ENCODE measurements around the gene IGF2R.
"Not testable (repeated sequence)": the region's sequence is repeated elsewhere in the genome, so short reads cannot be mapped to it uniquely, and the experiment has no call there.

IGF2R gene

DNA sequence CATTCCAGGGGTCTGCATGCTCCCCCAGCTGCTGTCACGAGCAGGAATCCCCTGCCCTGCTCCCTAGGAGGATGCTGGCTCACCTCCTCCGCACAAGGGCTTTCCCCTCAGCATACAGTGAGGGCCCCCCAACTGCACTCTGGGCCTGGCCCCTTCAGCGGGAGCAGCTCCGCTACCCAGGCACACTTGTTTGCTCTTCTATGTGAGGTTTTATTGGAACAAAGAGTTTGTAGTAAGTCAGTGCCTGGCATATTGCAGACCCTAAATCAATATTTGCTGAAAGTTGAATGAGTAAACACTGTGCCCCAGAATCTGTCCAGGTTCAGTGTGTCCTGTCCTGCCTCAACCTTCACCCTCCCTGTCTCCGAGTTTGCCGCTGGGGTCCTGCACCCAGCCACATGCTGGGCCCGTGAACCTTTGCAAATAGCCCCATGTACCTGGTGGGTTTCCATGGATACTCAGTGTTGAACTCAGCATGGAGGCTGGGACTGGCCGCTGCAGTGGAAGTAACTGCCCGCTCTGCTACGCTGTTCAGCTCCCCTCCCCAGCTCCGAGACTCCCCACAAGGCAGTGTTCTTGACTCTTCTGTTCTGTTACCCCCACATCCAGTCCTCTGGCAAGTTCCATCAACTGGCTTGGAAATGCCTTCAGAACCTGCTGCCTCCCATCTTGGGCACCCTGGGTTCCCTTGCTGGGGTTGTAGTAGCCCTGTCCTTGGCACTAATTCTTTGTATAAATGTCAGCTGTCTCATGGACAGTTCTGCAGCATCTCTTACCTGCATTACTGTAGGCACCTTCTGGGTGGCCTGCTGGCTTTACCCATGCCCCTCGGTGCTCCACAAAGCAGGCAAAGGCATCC lies 168.5 kb downstream of the IGF2R start:
- no peak for DNase-seq (ENCODE audit: low read depth)
- no peak overlapping the region for H3K4me3 ChIP-seq (ENCODE audit: low read depth, low read length)
- TF ChIP-seq, protein P1, sequence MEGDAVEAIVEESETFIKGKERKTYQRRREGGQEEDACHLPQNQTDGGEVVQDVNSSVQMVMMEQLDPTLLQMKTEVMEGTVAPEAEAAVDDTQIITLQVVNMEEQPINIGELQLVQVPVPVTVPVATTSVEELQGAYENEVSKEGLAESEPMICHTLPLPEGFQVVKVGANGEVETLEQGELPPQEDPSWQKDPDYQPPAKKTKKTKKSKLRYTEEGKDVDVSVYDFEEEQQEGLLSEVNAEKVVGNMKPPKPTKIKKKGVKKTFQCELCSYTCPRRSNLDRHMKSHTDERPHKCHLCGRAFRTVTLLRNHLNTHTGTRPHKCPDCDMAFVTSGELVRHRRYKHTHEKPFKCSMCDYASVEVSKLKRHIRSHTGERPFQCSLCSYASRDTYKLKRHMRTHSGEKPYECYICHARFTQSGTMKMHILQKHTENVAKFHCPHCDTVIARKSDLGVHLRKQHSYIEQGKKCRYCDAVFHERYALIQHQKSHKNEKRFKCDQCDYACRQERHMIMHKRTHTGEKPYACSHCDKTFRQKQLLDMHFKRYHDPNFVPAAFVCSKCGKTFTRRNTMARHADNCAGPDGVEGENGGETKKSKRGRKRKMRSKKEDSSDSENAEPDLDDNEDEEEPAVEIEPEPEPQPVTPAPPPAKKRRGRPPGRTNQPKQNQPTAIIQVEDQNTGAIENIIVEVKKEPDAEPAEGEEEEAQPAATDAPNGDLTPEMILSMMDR (conservative IDR thresholded peaks at IDR 0.05; ENCODE audit: low read depth, low read length), result no peak

DNA sequence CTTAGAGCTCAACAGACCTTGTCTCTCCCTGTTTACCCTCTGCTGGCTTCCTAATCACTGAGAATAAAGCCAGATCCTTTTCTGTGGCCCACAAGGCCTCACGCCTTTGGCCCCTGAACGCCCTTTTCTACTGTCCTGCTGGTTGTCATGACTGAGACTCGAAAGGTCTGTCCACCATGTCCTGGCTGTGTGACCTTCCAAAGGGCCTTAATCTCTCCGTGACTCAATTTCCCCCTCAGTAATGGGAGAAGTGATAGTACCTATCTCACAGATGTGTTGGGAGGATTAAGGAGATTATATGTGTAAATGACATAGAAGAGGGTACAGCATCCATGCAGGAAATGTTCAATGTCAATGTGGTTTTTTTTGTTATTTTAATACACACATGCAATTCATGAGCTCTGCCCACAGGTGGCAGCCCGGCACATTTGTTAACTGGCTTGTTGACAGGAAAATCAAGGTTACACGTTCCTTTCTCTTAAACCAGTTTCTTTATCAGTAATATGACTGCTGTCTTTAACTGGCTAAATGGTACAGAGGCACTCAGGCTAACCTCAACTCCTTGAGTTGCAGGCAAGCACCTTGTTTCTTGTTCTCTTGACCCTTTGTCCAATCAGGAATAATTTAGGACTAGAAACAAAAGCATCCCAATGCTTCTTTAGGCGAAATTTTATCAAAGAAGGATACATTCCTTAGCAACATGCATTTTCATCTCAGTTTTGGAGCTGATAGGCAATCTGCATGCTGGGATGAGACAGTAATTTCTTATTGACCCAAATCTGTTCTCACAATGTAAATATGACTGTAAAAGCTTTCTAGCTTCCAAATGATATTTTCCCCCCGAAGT lies 169.3 kb downstream of the IGF2R start:
- no peak overlapping the region for H3K4me3 ChIP-seq (ENCODE audit: low read depth, low read length)
- TF ChIP-seq, protein P1 (conservative IDR thresholded peaks at IDR 0.05; ENCODE audit: low read depth, low read length), result peak; percentile 86
- DNase-seq (ENCODE audit: low read depth), result peak; percentile 83

DNA sequence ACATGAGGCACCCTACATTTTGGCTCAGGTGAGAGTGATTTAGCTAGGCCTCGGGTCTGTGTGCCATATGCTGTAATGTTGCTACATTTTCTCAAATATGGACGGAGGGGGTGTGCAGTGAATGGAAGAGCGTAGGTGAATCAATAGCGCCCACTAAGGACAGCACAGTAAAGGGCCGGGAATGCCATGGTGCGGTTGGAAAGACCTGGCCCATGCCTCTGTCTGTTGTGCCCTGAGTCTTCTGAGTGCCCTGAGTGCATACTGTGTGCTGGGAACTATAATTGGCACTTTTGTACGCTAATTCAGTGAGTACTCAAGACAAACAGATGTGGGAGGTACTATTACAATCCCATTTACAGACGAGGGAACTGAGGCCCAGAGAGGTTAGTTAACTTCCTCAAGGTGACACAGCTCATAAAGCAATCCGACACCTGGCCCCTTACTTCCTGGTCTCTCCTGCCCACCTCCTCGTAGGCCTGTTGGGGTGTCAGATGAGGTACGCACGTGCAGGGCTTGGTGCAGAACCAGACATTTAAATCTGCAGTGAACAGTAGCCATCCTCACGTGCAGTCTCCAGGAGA lies 170.0 kb downstream of the IGF2R start:
- TF ChIP-seq, protein P1 (conservative IDR thresholded peaks at IDR 0.05; ENCODE audit: low read depth, low read length), result no peak
- no peak overlapping the region for H3K4me3 ChIP-seq (ENCODE audit: low read depth, low read length)
- DNase-seq (ENCODE audit: low read depth), result no peak

DNA sequence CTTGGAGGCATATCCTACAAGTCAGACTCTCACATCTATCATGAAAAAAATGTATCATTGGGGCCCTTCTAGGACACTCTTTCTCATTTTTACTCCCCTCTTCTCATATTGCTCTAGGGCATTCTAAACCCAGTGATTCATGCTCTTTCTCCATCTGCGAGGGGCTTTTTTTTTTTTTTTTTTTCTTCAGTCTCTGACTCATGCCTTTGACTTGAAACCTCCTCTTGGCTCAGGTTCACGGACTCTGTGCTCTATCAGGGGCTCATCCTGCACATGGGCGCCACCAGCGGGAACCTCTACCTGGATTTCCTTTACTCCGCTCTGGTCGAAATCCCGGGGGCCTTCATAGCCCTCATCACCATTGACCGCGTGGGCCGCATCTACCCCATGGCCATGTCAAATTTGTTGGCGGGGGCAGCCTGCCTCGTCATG lies 170.6 kb downstream of the IGF2R start:
- no peak overlapping the region for H3K4me3 ChIP-seq (ENCODE audit: low read depth, low read length)
- peak; percentile 92 for DNase-seq (ENCODE audit: low read depth)
- TF ChIP-seq, protein P1 (conservative IDR thresholded peaks at IDR 0.05; ENCODE audit: low read depth, low read length), result no peak

DNA sequence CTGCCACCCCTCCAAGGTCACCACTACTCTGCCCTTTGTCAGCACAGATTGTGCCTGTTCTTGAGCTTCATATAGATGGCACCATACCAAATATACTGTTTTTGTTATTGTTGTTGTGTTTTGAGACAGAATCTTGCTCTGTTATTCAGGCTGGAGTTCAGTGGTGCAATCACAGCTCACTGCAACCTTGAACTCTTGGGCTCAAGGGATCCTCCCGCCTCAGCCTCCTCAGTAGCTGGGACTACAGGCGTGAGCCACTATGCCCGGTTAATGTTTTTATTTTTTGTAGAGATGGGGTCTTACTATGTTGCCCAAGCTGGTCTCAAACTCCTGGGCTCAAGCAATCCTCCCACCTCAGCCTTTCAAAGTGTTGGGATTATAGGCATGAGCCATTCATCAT lies 171.6 kb downstream of the IGF2R start:
- DNase-seq (ENCODE audit: low read depth); H3K4me3 ChIP-seq (ENCODE audit: low read depth, low read length): not testable (repeated sequence)

DNA sequence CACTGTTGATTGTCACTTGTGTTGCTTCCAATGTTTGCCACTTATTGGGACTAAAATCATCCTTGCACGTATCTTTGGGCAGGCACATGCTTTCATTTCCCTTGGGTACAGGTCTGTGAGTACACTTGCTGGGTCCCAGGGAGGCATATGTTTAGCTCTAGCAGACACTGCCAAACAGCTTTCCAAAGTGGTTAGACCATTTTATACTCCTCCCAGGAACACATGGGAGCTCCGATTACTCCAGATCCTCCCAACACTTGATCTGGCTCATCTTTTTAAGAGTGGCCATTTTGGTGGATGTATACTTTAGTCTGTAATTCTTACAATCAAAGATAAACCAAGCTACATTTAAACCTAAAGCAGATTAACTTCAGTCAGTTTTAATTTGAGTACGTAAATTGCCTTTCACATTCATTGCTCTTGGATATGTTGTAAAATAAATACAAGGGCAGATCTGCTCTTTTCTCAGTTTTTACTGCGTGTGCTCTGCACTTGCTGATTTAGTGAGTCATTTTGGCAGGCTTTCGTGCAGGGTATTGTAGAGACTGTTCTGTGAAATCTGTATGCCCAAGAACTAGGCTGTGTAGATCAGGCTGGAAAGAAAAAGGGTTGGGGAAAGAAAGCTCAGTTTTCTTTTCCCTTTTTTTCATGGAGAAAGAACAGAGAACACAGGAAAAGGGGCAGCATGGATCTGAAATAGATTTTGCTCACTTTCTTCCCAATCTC lies 172.3 kb downstream of the IGF2R start:
- TF ChIP-seq, protein P1 (conservative IDR thresholded peaks at IDR 0.05; ENCODE audit: low read depth, low read length), result no peak
- no peak overlapping the region for H3K4me3 ChIP-seq (ENCODE audit: low read depth, low read length)
- peak; percentile 72 for DNase-seq (ENCODE audit: low read depth)

Measured in choroid plexus epithelial cell (primary cell).